Neural cell (in vitro differentiated cells): ENCODE results near the gene KIZ. TPM values are rescaled to one million over a fixed set of nuclear protein-coding genes. Genes with fewer than 3 reads are reported as not detected.

Source experiments
- H2AFZ ChIP-seq: fragments of 200-600, 300-800 bp; sonication (generic), shearing (Covaris generic); 2 replicates; pipeline ENCODE4 v1.6.0; 2014; ENCODE audit warnings: low read depth, mild to moderate bottlenecking, antibody characterized with exemption, low read length, moderate library complexity
- H3F3A ChIP-seq: fragments of 200-600 bp; shearing (Covaris generic); 2 replicates; pipeline ENCODE4 v1.6.1; 2016; ENCODE audit warnings: mild to moderate bottlenecking, moderate library complexity, mixed read lengths, antibody characterized with exemption, low read length; ENCODE audit not compliant: insufficient read depth, poor library complexity, severe bottlenecking
- H3K27ac ChIP-seq: fragments of 200-600, 300-800 bp; sonication (generic), shearing (Covaris generic); 2 replicates; pipeline ENCODE4 v1.5.1; 2014; ENCODE audit warnings: mild to moderate bottlenecking, low read length, moderate library complexity
- H3K27me3 ChIP-seq: fragments of 300-800, 200-600 bp; sonication (generic), shearing (Covaris generic); 2 replicates; pipeline ENCODE4 v1.6.0; 2014; ENCODE audit warnings: mild to moderate bottlenecking, low read depth, low read length, moderate library complexity; ENCODE audit not compliant: insufficient read depth
- H3K36me3 ChIP-seq: fragments of 300-800, 200-600 bp; sonication (generic), shearing (Covaris generic); 2 replicates; pipeline ENCODE4 v1.5.1; 2014; ENCODE audit warnings: mild to moderate bottlenecking, antibody characterized with exemption, low read length, moderate library complexity; ENCODE audit not compliant: insufficient read depth
- H3K4me2 ChIP-seq: fragments of 300-800, 200-600 bp; sonication (generic), shearing (Covaris generic); 2 replicates; pipeline ENCODE4 v1.6.0; 2014; ENCODE audit warnings: mild to moderate bottlenecking, low read length
- H3K4me3 ChIP-seq: fragments of 300-800, 200-600 bp; sonication (generic), shearing (Covaris generic); 2 replicates; pipeline ENCODE4 v1.5.1; 2014; ENCODE audit warnings: mild to moderate bottlenecking, low read length, moderate library complexity
- H3K79me2 ChIP-seq: fragments of 200-600 bp; shearing (Covaris generic); replicated peaks from 2 replicates; pipeline ENCODE4 v1.6.0; 2014; ENCODE audit warnings: mild to moderate bottlenecking, low read length, moderate library complexity; ENCODE audit not compliant: insufficient read depth
- H3K9ac ChIP-seq: fragments of 300-800, 200-600 bp; sonication (generic), shearing (Covaris generic); 2 replicates; pipeline ENCODE4 v1.6.1; 2016; ENCODE audit warnings: mild to moderate bottlenecking, low read length, mixed read lengths
- H3K9me2 ChIP-seq: fragments of 200-600 bp; shearing (Covaris generic); 2 replicates; pipeline ENCODE4 v1.6.1; 2016; ENCODE audit warnings: mild to moderate bottlenecking, low read length, mixed read lengths; ENCODE audit not compliant: insufficient read depth
- H3K9me3 ChIP-seq: fragments of 200-600, 300-800 bp; sonication (generic), shearing (Covaris generic); 2 replicates; pipeline ENCODE4 v1.6.1; 2016; ENCODE audit warnings: mild to moderate bottlenecking, mixed run types, low read length, moderate library complexity, mixed read lengths
- H4K20me1 ChIP-seq: fragments of 200-600 bp; shearing (Covaris generic); 2 replicates; pipeline ENCODE4 v1.6.1; 2016; ENCODE audit warnings: mild to moderate bottlenecking, mixed run types; ENCODE audit not compliant: insufficient read depth
- EP300 ChIP-seq: fragments of 450-650 bp; conservative IDR thresholded peaks from 2 replicates; pipeline ENCODE4 v1.6.1; 2014; ENCODE audit warnings: antibody characterized with exemption, mild to moderate bottlenecking, moderate library complexity; ENCODE audit not compliant: poor library complexity, severe bottlenecking
- EZH2 ChIP-seq: fragments of 200-600, 300-800 bp; shearing (Covaris generic), sonication (generic); IDR thresholded peaks from 2 replicates; pipeline ENCODE4 v1.6.1; 2014; ENCODE audit warnings: antibody characterized with exemption, low read length, borderline replicate concordance, mild to moderate bottlenecking; ENCODE audit not compliant: insufficient read depth, poor library complexity, severe bottlenecking
- MXI1 ChIP-seq: fragments of 450-650 bp; conservative IDR thresholded peaks from 2 replicates; pipeline ENCODE4 v1.6.1; 2014; ENCODE audit warnings: antibody characterized with exemption, mild to moderate bottlenecking; ENCODE audit not compliant: poor library complexity, severe bottlenecking
- POLR2AphosphoS5 ChIP-seq: IDR thresholded peaks from 2 replicates; pipeline ENCODE4 v1.6.1; 2012
- RAD21 ChIP-seq: fragments of 450-650 bp; conservative IDR thresholded peaks from 2 replicates; pipeline ENCODE4 v1.6.1; 2014; ENCODE audit warnings: antibody characterized with exemption, mild to moderate bottlenecking, moderate library complexity
- REST ChIP-seq: IDR thresholded peaks from 2 replicates; pipeline ENCODE4 v1.6.1; 2012; ENCODE audit warnings: borderline replicate concordance
- SMC3 ChIP-seq: fragments of 450-650 bp; conservative IDR thresholded peaks from 2 replicates; pipeline ENCODE4 v1.6.1; 2014; ENCODE audit warnings: antibody characterized with exemption, mild to moderate bottlenecking, moderate library complexity; ENCODE audit not compliant: poor library complexity
- TAF1 ChIP-seq: IDR thresholded peaks from 2 replicates; pipeline ENCODE4 v1.6.1; 2012; ENCODE audit warnings: low read depth
- polyA plus RNA-seq: library from polyadenylated mRNA; depleted of rRNA; stranded (reverse); fragments of >200 nt; gene quantifications from 2 replicates; pipeline ENCODE4 v1.2.3, GENCODE V29; 2014
- TF ChIP-seq, protein P1 (sequence below): fragments of 450-650 bp; IDR thresholded peaks from 2 replicates; pipeline ENCODE4 v1.5.1; 2014; ENCODE audit warnings: antibody characterized with exemption, mild to moderate bottlenecking, moderate library complexity; ENCODE audit not compliant: poor library complexity, severe bottlenecking

KIZ gene
- polyA plus RNA-seq, 1 donor from 2014 or later: 3.6 TPM

DNA sequence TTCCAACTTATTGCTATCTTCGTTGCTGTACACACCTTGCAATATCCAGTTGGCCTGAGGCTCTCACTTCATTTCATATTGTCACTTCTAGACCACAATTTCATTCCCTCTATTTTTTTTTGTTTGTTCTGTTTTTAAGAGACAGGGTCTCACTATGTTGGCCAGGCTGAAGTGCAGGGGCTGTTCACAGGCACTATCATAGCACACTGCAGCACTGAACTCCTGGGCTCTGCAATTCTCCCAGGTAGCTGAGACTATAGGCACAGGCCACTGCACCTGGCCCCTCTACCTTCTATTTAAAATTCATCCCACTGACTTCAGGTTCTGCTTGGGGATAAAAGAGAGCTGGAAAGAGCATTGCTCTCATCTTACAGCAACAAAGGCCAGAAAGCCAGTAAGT, 15.1 kb upstream of the KIZ start:
- H3K27ac ChIP-seq: no peak overlapping the region
- no peaks in the 10 kb centered on the region for H3K36me3 ChIP-seq
- H3K79me2 ChIP-seq: no peaks in the 10 kb centered on the region
- no peaks in the 10 kb centered on the region for H4K20me1 ChIP-seq
- no peaks in the 10 kb centered on the region for H3K9me2 ChIP-seq
- TF ChIP-seq POLR2AphosphoS5 (no peak), TAF1 (no peak), SMC3 (no peak), RAD21 (no peak)
- H3K4me3 ChIP-seq: no peak overlapping the region
- no peak overlapping the region for H3K4me2 ChIP-seq
- no peak overlapping the region for H3K9ac ChIP-seq
- H2AFZ ChIP-seq: no peak overlapping the region
- H3K27me3 ChIP-seq: peaks cover 71% of the 10 kb centered on the region
- H3K9me3 ChIP-seq: no peaks in the 10 kb centered on the region
- no peaks in the 10 kb centered on the region for H3F3A ChIP-seq

DNA sequence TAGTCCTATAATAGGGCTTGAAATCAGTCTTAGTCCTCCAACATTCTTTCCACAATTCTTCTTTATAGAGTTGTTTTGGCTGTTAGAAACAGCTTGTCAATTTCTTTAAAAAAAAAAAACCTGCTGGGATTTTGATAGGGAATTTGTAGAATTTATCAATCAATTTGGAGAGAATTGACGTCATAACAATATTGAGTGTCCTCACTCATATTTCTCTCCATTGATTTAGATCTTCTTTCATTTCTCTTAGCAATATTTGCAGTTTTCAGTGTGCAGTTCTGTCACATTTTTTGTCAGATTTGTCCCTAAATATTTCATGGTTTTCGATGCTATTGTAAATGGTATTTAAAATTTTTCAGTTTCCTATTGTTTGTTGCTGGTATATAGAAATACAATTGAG, 14.5 kb upstream of the KIZ start:
- Histone ChIP-seq H4K20me1 (no peaks in the 10 kb centered on the region), H3K27ac (no peak overlapping the region), H3K79me2 (no peaks in the 10 kb centered on the region), H3K9me3 (no peaks in the 10 kb centered on the region), H3K9ac (no peak overlapping the region), H3F3A (no peaks in the 10 kb centered on the region), H3K36me3 (no peaks in the 10 kb centered on the region), H3K4me2 (no peak overlapping the region), H2AFZ (no peak overlapping the region), H3K9me2 (no peaks in the 10 kb centered on the region), H3K27me3 (peaks cover 68% of the 10 kb centered on the region), H3K4me3 (no peak overlapping the region)
- TF ChIP-seq MXI1: no peak
- TF ChIP-seq SMC3: no peak
- TF ChIP-seq REST: no peak
- TF ChIP-seq, protein P1, sequence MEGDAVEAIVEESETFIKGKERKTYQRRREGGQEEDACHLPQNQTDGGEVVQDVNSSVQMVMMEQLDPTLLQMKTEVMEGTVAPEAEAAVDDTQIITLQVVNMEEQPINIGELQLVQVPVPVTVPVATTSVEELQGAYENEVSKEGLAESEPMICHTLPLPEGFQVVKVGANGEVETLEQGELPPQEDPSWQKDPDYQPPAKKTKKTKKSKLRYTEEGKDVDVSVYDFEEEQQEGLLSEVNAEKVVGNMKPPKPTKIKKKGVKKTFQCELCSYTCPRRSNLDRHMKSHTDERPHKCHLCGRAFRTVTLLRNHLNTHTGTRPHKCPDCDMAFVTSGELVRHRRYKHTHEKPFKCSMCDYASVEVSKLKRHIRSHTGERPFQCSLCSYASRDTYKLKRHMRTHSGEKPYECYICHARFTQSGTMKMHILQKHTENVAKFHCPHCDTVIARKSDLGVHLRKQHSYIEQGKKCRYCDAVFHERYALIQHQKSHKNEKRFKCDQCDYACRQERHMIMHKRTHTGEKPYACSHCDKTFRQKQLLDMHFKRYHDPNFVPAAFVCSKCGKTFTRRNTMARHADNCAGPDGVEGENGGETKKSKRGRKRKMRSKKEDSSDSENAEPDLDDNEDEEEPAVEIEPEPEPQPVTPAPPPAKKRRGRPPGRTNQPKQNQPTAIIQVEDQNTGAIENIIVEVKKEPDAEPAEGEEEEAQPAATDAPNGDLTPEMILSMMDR: no peak
- TF ChIP-seq RAD21: no peak
- no peak for TF ChIP-seq EP300

DNA sequence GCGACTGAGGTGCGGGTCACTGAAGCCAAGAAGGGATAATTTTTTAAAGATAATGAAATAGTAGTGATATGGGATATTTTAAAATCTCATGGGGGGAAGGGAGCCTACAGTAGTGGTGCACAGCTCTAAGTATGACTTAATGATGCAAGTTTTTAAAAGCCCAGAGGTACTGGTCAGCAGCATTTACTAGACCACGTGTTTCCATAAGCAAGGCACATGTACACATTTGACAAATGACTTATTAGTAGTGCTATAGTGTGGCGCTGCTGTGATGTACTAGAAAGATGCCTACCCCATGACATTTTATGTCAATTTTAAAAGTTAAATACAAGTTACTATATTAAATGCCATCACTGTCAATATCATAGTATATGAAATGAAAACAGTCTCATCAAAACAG, 12.2 kb upstream of the KIZ start:
- Histone ChIP-seq H3K27ac (no peak overlapping the region), H3K27me3 (peaks cover 45% of the 10 kb centered on the region), H3K36me3 (no peaks in the 10 kb centered on the region), H3K9me3 (no peaks in the 10 kb centered on the region), H4K20me1 (no peaks in the 10 kb centered on the region), H3K9me2 (no peaks in the 10 kb centered on the region), H2AFZ (no peak overlapping the region), H3F3A (no peaks in the 10 kb centered on the region), H3K79me2 (no peaks in the 10 kb centered on the region), H3K4me2 (no peak overlapping the region), H3K4me3 (no peak overlapping the region), H3K9ac (no peak overlapping the region)
- TF ChIP-seq POLR2AphosphoS5: no peak
- TF ChIP-seq MXI1: no peak
- TF ChIP-seq, protein P1: no peak
- TF ChIP-seq RAD21: no peak
- TF ChIP-seq EP300: no peak
- TF ChIP-seq REST: no peak
- TF ChIP-seq TAF1: no peak
- TF ChIP-seq EZH2: no peak
- TF ChIP-seq SMC3: no peak
